Activated CD4-positive, alpha-beta T cell treated with anti-CD3 and anti-CD28 coated beads, Interleukin-2, amount 50 U/mL, for 48 hours (primary cell): ENCODE results near the gene AAR2.
A peak's percentile ranks its signal among the peaks of the same experiment; 100 is the strongest.

ENCODE experiments used
- DNase-seq, 2 experiments: peaks; one replicate each; pipeline ENCODE4 v3.0.0-alpha.2; 2020

Gene AAR2

DNA sequence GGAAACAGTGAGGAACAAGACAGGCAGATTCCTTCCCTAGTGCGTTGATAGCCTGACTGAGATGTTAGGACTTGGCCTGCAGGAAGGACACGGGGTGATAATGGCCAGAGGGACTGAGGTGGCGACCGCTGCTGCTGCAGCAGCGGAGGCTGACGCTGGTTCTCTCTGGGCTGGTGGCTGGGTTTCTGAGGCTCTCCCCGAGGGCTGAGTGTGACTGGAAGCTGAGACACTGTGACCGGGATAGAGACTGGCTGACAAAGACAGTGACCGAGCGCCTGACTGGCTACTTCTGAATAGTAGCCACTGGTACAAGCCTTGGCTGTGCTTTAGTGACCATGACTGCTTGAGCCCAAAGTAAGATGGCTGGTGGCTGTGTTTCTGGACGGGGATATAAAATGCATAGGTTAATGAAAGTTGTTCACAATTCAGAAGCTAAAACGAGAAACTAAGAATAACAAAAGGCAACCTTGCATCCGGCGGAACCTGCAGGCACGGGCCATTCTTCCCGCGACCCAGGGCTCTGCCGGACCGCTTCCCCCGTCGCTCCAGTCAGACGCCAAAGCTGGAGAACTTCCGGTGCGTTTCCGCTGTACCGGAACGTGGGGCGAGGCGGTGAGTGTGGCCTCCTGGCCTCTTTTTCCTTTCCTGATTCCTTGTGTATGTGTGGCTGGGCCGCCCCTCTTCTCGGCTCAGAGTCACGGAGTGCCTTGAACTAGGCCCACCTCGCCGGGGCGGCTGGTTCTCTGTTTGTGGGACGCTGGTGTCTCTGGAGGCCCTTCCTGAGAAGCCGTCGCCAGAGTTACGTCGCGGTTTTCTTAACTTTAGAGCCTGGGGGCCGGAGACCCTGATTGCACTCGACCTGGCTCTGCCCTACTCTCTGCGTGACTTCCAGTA lies at the start of gene AAR2:
Gene AAR2 (plus strand): TSS at position 587 of the 894 bp plus-strand sequence. CDS start 3,391 bp downstream, outside the sequence.
- DNase-seq: peak; percentile 85 to 87

DNA sequence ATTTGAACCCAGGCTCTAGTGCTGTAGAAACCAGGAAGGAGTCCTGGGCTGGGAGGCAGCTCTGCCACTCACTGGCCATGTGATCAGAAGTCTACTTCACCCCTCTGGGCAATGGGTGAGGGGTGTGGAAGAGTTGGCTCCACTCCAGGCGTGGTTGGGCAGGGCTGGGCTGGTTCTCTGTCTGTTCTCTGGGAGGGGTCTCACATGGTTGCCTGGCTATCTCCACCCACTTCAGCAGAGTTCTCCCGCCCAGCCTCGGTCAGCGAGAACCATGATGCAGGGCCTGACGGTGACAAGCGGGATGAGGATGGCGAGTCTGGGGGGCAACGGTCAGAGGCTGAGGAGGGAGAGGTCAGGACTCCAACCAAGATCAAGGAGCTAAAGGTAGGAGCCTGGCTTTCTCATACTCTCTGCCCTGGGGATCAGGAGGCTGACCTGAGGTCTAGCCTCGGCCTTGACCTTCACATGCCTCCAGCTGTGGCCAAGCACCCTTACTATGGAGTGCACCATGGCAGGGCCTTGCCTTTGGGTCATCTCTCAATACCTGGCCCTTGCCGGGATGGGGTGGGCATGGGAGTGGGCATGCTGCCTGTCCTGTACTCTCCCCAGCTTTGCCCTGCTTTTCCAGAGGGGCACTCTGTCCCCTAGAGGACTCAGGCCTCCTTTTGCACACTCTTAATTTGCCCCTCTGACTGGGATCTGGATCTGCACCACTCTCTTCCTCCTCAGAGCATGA lies 42.1 kb upstream of the AAR2 start:
- DNase-seq: no peak

- no peak for DNase-seq
These were observed 39.6 kb upstream of the AAR2 start for GRCh38 chr20:36196676-36197075.

DNA sequence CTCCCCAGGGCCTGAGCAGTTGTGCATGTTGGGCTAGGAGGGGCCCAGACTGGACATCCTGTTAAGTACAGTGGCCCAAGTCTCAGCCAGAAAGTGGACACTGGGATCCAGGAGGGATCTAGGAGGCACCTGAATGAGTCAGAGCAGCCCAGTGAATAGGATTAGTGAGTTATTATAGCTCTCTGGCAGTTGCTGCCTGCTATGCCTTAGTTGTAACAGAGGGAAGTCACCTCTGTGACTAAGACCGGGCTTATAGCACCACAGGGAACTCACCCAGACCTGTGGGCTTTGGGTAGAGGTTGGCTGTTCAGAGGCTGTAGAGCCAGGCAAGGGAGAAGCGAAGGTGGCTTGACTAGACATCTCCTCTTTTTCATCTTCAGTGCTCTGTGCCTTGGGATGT lies 39.0 kb upstream of the AAR2 start:
- DNase-seq: no peak

GRCh38 chr20:36199345-36200257 lies 36.7 kb upstream of the AAR2 start:
- peak; percentile 85 to 86 for DNase-seq

GRCh38 chr20:36200451-36200850 lies 35.8 kb upstream of the AAR2 start:
- DNase-seq: no peak

DNA sequence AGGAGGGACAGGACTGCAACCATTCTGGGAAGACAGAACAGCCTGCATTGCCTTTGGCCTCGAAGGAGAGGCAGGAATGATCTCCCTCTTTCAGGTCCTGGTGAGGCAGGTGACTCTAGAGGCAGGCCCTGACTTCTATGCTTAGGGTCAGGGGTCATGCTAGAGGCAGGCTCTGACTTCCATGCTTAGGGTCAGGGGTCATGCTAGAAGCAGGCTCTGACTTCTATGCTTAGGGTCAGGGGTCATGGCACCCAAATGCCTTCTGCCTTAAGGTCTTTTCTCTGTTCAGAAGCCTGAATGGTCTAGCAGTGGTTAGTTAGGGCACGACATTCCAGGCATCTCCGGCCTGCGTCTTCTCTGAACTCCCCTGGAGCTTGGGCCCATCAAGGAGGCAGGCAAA lies 35.1 kb upstream of the AAR2 start:
- DNase-seq: no peak

DNA sequence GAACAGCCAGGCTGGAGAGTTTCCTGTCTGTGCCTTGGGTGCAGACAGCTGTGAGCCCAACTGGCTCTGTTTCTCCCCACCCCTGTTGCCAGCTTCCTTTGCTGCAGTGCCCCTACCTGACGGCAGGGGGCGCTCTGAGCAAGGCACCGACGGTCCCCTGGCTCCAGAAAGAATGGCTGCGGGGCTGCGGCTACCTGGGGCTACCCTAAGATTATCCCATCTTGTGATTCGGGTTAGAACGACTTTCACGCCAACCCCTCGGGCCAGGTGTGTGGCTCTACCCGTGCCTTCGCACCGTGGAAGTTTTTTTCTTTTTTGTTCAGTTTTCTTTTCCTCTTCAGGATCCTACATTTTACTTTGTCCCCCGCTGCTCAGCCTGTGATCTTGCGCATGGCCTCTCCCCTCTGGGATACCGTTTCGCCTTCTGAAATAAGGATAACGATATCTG lies 33.4 kb upstream of the AAR2 start:
- peak; percentile 78 to 84 for DNase-seq

DNA sequence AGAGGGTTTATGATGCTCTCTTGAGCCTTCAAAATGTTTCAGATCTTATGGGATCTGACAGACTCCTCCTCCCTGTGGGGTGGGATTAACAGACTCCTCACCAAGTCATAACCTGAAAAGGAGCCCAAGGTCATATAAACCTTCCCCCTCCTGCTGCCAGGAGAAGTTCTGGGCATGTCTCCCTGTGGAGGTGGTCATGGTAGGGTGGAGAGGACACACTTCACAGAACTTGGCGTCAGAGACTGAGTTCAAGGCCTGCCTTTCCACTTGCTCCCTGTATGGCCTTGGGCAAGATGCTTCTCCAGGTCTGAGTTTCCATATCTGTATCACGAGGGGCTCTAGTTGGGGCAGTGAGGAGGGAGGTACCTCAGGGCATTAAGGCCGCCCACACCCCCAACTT lies 32.4 kb upstream of the AAR2 start:
- no peak for DNase-seq

GRCh38 chr20:36205026-36205425 lies 31.3 kb upstream of the AAR2 start:
- DNase-seq: no peak

GRCh38 chr20:36206068-36206467 lies 30.2 kb upstream of the AAR2 start:
- DNase-seq: no peak

DNA sequence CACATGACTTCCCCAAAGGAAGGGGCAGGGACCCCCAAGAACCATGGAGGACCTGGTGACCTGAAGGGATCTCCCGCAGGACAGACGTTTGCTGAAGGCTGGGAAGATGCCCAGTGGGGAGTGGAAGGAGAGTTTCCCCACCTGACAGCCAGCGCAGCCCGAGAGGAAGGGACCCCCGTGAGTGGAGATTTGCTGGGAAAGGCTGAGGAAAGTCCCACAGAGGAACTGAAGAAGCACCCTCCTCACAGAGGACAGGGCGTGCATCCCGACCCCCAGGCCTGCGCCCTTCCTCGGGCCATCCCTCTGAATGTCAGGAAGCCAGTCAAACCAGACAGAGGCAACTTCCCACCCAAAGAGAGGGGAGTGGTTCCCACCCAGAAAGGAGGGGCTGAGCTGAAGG lies 29.6 kb upstream of the AAR2 start:
- DNase-seq: no peak

DNA sequence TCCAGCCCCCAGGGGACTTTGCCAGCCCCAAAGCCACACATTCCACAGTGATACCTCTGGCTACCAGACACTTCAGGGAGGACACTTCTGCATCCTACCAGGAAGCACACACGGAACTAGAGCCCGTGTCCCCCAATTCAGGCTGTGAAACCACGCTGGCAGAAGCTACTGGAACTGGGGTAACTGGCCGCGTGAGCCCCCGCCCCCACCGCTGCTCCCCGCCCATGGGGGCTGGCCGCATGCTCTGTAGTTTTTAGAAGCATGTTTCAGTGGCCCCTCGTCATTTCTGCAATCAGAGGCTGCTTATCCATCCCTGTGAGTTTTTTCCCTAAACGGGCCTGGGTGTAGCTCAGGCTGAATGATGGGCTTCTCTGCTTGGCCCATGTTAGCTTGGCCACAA lies 28.7 kb upstream of the AAR2 start:
- DNase-seq: no peak

DNA sequence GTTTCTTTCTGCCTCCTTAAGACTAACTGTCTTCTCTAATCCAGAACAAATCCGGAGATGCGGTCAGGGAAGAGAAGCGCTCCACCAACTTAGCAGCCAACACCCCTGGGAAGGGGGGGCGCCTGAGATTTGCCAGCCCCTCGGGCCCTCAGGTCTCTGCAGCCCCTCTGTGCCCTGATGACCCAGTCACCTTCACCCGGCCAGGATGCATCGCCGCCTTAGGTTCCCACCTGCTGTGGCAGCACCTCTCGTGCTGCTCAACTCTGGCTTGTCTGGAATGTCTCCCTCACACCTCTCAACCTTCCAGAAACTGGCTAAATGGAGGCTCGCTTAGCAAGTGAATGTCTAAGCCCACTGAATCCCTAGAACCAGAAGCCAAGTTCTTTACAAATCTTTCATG lies 28.0 kb upstream of the AAR2 start:
- no peak for DNase-seq

GRCh38 chr20:36210436-36211021 lies 25.7 kb upstream of the AAR2 start:
- DNase-seq: no peak

DNA sequence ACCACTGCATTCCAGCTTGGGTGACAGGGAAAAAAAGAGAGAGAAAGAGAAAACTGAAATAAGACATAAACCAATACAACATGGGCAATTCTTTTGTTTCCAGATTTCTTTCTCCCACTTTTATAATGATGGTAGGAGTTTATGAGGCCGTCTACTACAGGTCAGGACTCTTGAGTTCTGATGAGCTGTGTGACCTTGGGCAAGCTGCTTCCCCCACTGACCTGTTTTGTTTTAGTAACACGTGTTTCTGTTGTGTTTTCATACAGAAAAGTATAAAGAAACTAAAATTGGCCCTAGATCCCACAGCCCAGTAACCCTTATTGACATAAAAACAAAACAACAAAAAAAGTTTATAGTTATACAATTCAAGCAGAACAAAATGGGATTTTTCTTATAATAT lies 22.9 kb upstream of the AAR2 start:
- DNase-seq: no peak

- DNase-seq: peak in 1 of 2 experiments; percentile 7
These were observed 21.5 kb upstream of the AAR2 start for GRCh38 chr20:36214684-36215256.

GRCh38 chr20:36215778-36216177 lies 20.5 kb upstream of the AAR2 start:
- DNase-seq: no peak

GRCh38 chr20:36216314-36217025 lies 19.8 kb upstream of the AAR2 start:
- no peak for DNase-seq

DNA sequence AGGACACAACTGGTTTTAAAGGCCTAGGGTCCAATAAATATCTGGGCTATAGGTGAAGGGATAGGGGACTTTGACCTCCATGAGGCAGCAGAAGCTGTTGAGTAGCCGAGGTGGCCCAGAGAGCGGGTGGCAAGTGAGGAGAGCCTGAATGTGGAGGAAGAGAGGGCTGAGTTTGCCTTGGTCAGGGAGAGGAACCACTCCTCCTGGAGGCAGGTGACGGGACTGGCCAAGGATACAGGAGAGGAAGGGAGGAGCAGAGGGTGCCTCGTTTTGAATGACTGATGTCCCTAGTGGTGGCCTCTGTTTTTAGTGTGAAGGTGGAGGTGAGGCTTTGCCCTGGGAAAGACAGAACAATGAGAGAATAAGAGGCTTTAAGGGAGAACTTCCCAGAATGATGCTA lies 19.1 kb upstream of the AAR2 start:
- DNase-seq: no peak

DNA sequence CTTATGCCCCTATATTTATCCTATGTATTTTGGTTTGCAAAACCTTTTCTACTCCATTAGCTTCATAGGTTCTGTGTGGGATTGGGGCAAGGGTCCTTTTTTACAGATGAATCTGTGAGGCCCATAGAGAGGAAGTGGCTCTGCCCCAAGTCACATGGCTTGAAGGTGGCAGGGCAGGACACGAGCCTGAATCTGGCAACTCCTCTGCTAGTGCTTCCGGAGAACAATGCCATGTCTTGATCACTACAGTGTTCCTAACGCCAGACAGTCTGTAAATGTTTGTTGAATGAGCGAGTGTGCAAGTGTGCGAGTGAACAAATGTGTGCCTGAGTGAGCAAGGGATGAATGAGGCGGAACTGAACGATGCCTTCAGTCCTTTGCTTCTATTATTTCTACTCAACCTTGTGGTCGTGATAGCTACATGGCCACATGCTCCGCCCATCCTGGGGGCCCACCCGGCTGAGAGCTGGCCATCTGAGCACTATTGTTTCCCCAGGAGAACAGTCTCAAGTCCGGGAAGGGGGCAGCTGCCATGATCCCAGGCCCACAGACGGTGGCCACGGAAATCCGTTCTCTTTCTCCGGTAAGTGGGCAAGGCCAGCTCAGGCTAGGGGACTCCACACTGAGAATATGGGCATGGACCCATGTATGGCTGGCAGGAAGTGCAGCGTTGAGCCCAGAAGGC lies 17.8 kb upstream of the AAR2 start:
- DNase-seq: no peak
